ENCODE data around the gene NTN1. TPM values are rescaled to one million over a fixed set of nuclear protein-coding genes. Genes with fewer than 3 reads are reported as not detected.

The NTN1 gene
- total RNA-seq, 1 experiment from 2014 or later: not detected

DNA sequence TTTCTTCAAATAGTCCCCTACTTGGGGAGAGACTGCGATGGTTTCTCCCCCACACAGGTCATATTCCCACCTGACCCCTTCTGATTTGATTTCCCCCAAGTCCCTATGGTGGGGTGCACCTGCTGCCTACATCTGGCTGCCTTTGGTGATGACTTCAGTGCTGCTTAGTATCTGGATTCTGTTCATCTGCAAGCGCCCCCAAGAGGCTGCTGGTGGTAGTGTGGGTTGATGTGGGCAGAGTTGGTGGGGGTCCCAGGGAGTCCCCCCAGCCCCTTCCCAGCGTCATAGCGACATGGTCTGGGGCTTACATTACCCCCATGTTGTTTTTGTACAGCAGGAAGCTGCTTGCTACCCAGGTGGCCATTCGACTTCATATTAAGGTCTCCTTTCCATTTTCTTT lies 99.2 kb downstream of the NTN1 start:
- no peak for DNase-seq (ENCODE audit: low read depth)

DNA sequence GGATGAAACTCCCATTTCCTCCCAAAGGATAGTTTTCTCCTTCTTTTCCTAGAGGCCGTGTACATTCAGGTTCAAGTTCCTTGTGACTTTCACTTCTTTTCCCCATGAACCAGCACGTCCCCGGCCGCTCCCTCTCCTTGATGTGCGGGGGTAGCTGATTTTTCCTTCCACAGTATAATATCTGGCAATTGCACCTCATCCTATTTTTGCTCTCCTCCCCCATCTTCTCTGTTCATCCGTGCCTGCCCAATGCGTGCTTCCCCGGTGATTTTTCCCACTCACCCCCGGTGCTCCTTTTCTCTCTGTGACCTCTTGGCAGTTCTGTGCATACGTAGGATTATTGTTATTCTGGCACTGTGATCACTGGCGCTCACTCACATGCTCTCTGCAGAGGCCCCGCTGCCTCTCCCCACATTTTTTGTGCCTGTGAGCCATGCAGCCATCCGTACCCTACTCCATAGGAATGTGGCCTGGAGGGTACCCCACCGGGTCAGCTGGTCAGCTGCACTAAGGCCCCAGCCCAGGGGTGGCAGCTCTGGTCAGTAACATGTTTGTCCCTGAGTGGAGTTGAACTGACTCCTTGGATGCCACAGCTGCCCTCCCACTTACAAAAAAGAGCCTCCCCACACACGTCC lies 100.0 kb downstream of the NTN1 start:
- DNase-seq (ENCODE audit: low read depth): no peak

DNA sequence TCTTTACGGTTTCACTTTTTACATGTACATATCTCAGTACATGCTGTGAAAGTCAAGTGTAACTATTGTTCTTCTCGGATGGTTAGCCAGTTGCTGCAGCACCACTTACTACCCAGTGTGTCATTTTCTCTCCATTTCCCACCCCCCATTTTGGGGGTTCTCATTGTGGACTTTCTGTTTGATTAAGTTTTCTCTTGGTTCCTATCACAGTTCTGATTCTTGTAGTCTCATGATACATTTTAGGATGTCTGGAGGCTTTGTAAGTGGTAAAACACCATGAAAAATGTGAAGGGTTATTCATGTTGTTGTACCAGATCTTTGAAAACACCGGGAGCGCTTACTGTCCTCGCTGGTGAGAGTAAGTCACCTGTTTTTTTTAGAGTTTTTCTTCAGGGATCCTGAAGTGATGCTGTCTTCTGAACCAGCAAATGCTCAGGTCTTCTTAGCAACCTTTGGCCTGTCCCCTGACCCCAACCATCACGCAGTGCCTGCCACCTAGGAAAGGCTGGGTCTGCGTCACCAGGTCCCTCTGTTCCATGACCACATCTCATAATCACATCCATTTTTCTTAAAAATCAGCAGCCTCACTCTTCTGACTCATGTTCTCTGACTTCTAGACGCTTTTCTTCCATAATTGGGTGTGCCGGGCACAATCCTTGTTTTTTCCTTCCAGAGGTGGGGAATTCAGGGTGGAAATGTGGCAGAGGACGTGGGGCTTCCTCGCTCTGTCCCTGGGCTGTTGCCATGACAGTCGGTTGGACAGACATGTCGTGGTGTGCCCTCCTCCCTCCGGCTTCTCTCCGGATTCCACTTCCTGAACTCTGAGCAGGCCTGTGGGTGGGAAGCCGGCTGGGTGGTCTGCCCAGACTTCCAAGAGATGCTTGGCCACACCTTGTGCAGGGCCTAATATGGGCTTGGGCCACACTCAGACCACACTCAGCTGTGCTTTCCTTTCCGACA lies 102.6 kb downstream of the NTN1 start:
- peak; percentile 9 for DNase-seq (ENCODE audit: low read depth)

DNA sequence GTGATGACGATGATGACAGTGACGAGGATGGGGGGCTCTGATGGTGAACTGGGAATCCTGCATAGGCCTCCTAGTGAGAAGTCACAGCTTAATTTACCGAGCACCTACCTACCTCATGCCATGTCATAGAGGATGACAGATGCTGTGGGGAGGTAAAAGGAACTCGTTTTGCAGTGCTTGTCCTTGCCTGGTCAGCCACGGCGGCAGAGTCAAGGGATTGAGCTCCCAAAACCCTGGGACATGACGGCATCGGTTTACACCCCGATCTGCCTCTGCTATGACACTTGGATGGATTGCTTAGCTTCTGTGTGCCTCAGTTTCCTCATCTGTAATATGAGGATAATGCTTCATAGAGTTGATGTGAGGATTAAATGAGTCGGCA lies 103.2 kb downstream of the NTN1 start:
- no peak for DNase-seq (ENCODE audit: low read depth)

DNA sequence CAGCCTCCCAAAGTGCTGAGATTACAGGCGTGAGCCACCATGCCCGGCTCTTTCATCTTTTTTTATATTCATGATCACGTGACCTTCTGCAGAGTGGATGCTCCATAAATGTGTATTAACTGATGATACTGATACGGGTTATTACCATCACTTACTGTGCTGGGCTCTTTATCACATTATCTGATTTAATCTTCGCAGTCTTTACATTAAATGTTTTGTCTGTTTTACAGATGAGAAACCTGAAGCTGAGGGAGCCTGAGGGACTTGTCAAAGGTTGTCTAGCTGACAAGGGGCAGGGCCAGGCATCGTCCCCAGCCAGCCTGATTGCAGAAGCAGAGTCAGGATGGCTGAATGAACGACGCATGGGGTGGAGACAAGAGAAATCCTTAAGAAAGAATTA lies 104.4 kb downstream of the NTN1 start:
- DNase-seq (ENCODE audit: low read depth): no peak

DNA sequence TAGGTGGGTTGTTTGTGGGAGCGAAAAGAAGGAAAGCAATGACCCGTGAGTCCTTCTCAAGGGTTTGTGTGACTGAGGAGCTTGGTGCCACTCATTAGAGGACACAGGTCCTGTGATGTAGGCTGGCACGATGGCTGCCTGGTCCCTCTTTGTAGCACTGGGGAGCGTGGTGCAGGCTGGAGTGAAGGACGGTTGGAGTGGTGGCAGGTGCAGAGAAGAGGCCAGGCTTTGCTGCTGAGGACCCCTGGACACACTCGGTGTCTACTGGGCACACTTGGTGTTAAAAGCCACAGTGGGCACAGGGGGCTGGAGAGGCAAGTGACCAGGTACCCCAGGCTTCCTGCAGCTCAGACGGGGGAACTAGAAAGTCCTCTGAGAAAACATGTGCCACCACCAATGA lies 106.0 kb downstream of the NTN1 start:
- no peak for DNase-seq (ENCODE audit: low read depth)

DNA sequence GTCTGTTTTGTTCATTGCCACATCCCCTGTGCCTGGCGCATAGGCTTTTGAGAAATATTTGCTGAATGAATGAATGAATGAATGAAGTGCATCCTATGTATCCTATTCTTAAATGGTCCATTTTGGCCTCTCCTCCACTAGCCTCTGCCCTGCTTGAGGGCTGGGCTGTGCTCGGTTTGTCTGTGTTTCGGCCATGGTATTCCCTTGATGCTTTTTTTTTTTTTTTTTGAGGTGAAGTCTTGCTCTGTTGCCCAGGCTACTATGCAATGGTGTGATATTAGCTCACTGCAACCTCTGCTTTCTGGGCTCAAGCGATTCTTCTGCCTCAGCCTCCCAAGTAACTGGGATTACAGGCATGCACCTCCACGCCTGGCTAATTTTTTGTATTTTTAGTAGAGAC lies 110.1 kb downstream of the NTN1 start:
- no peak for DNase-seq (ENCODE audit: low read depth)

DNA sequence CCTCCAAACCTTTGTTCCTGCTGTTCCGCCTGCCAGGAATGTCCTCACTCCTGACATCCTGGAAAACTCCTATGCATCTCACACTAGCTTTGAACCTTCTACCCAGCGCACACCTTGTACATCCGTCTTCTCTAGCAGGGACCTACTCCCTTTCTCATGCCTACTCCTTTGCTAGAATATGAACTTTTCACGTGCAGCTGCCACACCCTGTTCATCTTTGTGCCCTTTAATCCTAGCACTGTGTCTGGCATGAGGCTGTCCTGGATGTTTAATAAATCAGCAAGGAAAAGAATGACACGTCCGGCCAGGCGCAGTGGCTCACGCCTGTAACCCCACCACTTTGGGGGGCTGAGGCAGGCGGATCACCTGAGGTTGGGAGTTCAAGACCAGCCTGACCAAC lies 111.0 kb downstream of the NTN1 start:
- DNase-seq (ENCODE audit: low read depth): no peak

DNA sequence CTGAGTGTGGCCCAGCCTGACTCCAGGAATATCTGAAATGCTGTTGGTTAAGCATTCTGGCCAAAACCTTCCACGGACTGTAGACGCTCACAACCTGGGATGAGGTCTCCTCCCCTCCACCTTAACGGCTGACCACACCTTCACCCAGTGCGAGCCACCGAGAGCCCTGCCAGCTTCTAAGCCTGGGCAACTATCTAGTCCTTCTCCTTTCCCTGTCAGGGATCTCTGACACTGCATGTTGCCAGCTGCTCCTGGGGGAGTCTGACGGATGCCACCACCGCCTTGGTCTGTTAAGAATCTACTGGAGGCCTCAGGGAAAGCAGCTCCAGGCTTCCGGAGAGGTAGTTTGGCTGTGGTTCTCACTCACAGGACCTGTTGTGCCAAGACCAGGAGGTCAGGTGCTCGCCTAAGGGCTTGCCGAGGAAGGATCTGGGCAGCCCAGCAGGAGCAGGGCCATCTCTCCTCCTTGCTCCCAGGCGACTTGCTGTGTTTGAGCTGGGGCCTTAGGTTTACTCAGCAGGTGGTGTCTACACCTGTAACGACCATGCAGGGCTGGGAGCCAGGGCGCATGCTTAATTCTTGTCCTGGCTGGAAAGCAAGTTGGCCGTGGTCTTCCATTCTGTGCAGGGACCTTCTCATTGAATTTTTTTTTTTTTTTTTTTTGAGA lies 111.8 kb downstream of the NTN1 start:
- DNase-seq (ENCODE audit: low read depth): no peak

DNA sequence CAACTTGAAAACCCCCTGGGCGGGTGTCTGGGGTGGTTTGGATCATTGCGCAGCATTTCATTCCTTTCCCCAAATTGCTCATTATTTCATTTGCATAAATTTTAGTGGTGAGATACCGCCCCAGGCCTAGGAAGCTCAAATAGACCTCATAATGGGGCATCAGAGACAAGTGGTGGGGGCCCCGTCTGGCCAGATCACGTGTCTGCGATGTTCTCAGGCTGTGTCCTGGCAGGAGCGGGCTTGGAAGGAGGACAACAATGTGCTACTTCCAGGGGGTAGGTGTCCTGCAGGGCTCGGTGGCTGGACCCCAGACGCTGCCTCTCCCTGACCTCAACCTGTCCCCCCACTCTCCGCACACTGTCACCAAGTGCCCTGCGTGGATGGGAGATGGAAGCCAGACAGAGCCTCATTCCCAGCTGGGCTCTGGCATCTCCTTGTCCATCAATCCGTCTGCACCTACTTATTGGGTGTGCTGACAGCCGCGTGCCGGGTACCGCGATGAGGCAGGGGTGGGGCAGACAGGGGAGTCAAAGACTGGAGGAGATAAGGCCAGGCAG lies 116.9 kb downstream of the NTN1 start:
- no peak for DNase-seq (ENCODE audit: low read depth)

DNA sequence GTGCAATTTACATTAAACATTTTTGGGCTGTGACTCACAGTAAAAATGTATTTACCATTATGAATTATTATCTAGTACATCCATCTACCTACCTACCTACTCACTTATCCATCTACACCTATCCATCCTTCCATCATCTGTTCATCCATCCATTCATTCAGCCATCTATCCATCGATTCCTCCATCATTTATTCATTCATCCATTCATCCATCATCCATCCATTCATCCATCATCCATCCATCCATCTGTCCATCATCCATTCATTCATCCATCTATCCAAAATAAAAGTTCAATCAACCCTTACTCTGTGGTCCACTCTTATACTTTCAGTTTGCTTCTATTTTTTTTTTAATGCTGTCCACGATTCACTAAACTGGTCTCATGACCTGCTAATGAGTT lies 118.4 kb downstream of the NTN1 start:
- DNase-seq (ENCODE audit: low read depth): no peak

DNA sequence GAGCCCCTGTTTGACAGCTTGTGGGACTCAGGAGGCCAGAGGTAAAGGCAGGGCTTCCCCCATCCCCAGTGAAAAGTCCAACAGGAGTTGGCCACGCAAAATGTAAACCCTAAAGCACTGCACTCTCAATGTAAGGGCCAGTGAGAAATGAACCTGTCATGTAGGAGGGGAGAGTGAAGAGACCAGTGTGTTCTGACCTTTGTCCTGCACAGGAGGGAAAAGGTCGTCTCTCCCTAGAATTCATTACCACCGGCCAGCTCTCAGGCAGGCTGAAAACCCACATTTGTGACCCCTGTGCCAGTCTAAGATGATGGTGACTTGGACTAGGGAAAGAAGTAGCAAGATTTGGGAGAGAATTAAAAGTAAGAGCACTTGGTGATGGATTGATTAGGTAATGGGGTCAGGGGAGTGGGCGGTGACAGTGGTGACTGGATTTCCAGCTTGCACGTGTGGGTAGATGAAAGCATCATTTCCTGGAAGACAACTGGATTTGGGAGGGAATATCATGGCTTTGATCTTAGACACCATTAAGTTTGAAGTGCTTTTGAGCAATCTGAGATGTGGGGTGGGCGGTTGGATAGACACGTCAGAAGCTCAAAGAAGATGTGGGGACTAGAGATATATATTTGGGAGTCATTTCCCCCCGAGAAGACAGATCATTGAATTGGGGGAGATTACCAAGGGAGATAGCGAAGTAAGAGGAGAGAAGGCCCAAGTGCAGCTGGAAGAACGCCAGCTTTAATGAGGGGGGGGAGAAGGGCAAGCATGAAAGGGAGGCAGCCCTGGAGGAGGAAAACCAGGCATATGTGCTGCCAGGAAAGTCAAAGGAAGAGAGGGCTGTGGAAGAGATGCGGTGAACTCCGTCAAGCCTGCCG lies 119.5 kb downstream of the NTN1 start:
- DNase-seq (ENCODE audit: low read depth): no peak

DNA sequence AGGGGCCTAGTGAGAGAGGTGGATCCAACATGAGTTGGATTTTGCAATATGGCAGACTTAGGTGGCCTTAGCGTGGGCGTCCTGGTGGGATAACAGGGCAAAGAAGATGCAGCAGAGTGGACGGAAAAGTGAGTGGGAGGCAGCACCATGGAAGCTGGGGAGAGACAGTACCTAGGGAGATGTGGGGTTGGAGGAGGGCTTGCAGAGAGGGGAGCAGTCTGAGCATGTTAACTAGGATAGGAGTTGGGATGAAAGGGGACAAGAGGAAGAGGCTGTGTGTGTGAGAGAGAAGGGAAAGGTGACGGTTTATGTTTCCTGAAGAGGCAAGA lies 120.1 kb downstream of the NTN1 start:
- DNase-seq (ENCODE audit: low read depth): no peak

DNA sequence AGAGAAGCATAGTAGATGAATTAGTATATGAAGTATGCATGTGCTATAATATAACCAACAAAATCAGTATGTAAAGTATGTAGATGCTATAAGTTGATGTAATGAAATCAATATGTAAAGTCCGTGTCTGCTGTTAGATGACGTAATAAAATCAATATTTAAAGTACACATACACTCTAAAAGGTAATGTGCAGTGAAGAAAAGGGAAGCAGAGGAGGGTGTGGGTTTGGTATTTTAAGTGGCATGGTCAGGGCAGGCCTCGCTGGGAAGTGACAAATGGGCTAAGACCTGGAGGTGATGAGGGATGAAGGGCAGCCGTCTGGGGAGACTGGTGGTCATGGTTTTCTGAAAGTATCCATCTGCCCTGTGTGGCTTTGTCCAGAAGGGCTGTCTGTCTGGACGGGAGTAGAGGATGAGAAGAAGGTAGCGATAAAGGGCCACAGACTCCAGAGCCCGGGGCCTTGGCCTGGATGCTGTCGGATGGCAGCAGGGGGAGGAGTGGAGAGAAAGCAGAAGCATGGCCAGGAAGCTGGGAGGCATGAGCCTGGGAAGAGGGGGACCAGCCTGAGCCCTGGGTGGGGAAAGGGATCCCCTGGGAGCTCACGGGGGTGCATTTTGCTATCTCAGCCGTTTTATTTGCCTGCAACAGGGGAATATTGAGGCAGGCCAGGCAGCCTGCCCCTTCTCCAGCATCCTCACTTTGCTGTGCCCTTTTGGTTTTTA lies 121.6 kb downstream of the NTN1 start:
- no peak for DNase-seq (ENCODE audit: low read depth)

DNA sequence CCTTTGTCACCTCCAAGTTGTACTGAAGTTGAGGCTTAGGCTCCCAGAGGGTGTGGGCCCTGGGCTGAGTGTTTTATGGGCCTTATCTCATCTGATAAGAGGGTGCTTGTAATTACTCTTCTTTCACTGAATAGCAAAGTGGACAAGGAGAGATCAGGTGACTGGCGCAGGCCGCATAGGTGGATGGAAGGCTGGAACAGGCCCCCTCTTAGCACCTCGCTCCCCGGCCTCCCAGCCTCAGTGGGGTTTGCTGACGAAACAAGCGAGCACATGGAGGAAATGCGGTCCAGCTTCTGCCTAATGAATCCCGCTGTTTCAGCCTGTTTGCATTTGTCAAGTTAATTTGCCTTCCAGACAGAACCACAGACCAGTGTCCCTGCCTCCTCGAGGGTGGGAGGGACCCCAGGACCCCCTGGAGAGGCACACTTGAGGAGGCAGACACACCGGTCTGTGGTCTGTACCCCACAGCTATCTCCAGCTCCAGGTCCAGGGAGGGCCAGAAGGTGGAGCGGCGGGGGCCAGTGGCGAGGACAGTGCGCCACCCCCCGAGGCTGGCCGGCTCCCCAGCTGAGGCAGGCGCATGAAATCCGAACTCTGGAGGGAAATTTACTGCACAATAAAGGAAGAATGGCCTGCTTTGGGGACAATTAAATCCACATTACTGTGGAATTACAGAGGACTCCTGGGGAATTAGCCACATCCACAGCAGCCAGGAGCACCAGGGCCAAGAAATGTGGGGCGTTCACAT lies 123.4 kb downstream of the NTN1 start:
- no peak for DNase-seq (ENCODE audit: low read depth)

DNA sequence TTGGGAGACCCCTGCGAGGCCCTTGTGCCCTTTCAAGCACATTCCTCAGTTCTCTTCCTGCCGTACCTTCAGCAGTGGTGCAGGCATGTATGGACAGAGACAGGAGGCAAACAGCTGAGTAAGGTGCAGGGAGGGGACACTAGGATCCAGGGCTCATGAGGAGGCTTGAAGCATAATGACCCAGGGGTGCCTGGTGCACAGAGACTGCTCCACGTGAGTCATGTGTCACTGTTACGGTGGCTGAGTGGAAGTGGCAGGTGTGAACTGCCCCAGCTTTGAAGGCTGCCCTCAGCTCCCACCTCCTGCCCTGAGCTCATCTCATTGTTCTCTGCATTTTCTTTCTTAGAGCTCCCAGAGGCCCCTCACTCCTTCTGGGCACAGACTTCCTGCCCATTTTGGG lies 124.8 kb downstream of the NTN1 start:
- no peak for DNase-seq (ENCODE audit: low read depth)

DNA sequence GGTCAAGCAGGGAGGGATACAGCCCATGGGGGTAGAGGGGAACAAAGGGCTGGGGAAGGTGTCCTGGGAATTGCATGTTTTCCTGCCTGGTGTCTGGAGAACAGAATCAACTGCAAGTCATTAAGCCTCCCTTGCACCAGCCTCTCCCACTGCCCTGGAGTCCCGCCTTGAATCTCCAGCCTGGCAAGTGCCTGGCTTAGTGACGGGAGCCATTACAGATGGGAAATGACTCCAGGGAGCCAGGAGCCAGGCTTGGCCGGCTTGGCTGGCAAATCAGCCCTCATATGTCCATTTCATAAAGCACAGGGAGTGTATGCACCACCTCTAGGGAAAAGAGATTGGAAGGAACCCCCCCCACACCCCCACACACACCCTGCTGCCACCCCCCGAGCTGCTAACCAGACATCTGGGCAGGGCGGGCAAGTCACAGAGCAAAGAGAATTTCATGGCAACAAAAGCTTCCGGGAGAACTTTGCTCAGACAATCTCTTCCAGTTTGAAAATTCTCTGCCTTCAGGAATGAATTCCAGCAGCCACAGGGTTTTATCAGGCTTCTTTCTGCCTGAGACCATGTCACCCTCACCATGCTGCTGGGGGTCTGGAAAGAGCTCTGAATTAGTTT lies 127.7 kb downstream of the NTN1 start:
- DNase-seq (ENCODE audit: low read depth): no peak

DNA sequence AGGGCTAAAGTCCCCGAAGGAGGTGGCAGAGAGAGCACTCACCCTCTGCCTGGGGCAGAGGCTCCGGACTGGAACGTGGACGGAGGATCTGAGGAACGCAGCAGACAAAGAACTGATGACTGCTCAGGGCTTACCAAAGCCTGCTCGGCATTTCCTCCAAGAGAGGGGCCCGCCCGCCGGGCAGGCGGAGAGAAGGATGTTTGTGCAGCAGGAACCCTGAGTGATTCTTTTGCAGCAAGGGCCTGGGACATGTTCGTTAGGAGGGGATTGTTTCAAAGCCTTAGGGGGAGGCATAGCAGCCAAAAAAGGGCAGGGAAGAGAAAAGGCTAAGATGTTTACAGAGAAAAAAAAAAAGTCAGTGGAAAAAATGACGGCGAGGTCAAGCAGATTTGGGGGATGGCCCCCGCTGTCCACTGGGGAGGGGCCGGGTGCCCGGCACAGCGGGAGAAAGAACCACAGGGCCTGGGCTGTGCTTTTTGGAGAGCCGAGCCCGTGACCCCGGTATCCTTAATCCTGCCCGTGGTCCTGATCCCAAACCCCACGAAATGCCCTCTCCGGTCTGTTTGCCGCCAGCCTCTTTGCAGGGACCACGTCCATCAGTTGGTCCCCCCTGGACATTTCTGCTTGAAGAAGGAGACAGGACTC lies 129.3 kb downstream of the NTN1 start:
- DNase-seq (ENCODE audit: low read depth): no peak

DNA sequence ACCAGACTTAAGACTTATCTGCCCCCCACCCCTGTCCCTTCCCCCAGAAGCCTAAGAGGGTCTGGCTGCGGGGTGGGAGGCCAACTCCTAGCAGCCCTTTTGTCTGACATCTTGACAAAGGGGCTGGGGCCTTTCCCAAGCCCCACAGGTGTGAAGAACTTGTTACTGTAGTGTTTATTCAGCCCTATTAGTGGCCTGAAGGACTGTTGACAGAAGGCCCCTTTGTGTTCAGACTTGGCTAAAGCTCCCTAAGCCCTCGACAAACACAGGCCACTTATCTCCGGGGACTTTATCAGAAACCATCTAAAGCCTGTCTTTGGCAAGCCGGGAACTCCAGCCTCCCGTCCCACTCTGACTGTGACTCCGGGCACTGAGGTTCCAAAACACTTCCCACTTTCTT lies 129.8 kb downstream of the NTN1 start:
- DNase-seq (ENCODE audit: low read depth): no peak
